PC-3 (cell line): ENCODE results near the gene IFNA1.

Source experiments
- CTCF ChIP-seq: fragments of 300-600 bp; sonication (generic); conservative IDR thresholded peaks from 2 replicates; pipeline ENCODE4 v1.5.1; 2017; ENCODE audit warnings: antibody characterized with exemption, low read depth, mild to moderate bottlenecking, low read length
- EZH2phosphoT487 ChIP-seq: fragments of 300-600 bp; sonication (generic); IDR thresholded peaks from 2 replicates; pipeline ENCODE4 v1.6.1; 2018; ENCODE audit warnings: mild to moderate bottlenecking, antibody characterized with exemption, low read length, borderline replicate concordance

- TF ChIP-seq CTCF (no peak), EZH2phosphoT487 (no peak)
Observed at GRCh38 chr9:21398955-21399489, 41.2 kb upstream of the IFNA1 start.
